ENCODE results near the gene ZBTB7C. TPM values are rescaled to one million over a fixed set of nuclear protein-coding genes. Genes with fewer than 3 reads are reported as not detected.

The ZBTB7C gene
- total and polyA plus RNA-seq, 9 of the 15 experiments (the other 6 are each of a cell fraction or from before 2014, with no cell fraction given): not detected

DNA sequence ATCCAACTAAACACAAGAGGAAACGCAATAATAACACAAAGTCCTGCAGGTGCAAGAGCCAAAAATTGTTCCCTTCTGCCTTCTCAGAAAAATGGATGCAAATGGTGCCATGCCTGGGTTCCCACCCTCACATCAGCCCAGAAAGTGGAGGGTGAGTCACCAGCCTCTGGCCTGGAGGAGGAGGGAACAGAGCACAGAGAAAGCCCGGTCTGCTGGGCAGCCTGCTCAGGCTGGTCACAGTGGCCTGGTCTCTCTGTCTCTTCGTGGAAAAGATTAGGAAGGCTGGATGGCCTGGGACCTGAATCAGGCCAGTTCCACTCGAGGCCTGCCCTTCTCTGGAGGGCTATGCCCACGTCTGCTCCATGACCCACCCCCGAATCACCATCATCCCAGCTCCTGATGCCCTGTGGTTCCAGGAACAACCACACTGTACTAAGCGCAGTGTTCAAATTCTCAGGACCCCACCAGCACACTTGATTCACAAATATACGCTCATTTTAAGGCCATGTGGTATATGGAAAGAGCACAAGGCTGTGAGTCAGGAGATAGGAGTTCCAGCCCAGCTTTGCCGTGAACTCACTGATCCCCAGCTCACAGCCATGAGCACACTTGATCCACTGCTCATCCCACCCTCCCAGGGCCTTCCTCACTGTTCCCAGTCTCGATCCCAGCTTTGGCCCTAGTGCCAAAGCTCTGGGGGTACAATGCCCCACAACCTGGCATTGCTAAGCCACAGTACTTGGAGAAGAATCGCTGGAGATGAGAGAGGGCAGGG is 82.1 kb downstream of the ZBTB7C start (continued):
- no peak for TF ChIP-seq AFF4 (CRISPR knock-in tag; IDR thresholded peaks at IDR 0.05)
- no peak for TF ChIP-seq ZNF707 (CRISPR knock-in tag; conservative IDR thresholded peaks at IDR 0.05)

DNA sequence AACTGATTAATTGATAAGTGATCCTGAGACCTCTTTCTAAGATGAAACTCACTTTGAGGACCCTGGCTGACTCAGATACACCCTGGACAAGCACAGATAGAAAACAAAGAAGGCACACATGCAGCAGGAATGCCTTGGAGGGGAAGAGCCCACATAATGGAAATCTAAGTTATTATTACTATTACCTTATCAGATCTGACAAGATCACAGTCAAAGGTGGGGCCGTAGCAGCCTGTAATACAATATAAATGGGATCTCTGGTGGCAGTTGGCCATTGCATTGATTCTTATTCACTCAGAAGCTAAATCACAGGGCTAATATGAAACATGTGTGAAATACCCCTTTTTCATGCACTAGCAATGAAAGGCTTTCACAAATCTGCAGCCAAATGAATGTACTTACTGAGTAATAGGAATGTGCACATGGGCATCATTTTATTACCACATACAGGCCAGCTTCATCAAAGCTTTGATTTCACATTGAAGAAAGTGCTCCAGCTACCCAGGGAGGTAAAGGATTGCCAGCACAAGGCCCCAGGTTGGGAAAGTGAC is 84.0 kb downstream of the ZBTB7C start:
- FAIRE-seq (no peak), DNase-seq (ENCODE audit: extremely low read depth in 1 of 4, low spot score in 3 of 4) (no peak), ATAC-seq (no peak)
- Histone ChIP-seq H3K4me3 (no peak overlapping the region), H3K27me3 (ENCODE audit: control insufficient read depth in 2 of 2, insufficient read depth in 2 of 2, low read length in 2 of 2) (peaks cover 0 to 13% of the 10 kb centered on the region in 2 experiments; a peak in 2 of 5 replicates), H3K4me1 (replicated peaks in 1 of 2; ENCODE audit: control insufficient read depth in 2 of 2, insufficient read depth in 2 of 2, low read length in 2 of 2) (no peaks in the 10 kb centered on the region), H4K20me1 (replicated peaks; ENCODE audit: control insufficient read depth, insufficient read depth, low read length) (no peaks in the 10 kb centered on the region), H3K9me3 (replicated peaks; ENCODE audit: control insufficient read depth, insufficient read depth, low read depth, low read length) (no peaks in the 10 kb centered on the region), H2AFZ (ENCODE audit: low read depth, low read length) (no peak overlapping the region), H3K27ac (ENCODE audit: extremely low read depth, low read depth, low read length) (no peak overlapping the region), H3K4me2 (ENCODE audit: insufficient read depth, low read length) (no peak overlapping the region), H3K9ac (ENCODE audit: insufficient read depth in 1 of 2, low read depth in 2 of 2, low read length in 2 of 2) (no peak overlapping the region), H3K36me3 (ENCODE audit: control insufficient read depth, insufficient read depth, low read length) (no peaks in the 10 kb centered on the region), H3K9me1 (ENCODE audit: control insufficient read depth, insufficient read depth, low read length) (no peaks in the 10 kb centered on the region), H3K79me2 (ENCODE audit: control insufficient read depth, insufficient read depth, low read length) (no peaks in the 10 kb centered on the region)
- intact Hi-C loops (cut with micrococcal nuclease) (no loop called here), in situ Hi-C loops (cut with MboI) (no loop called here)
- ChIA-PET POLR2A (no interaction called here), CTCF (ENCODE audit: low intra/inter-chr PET ratio) (no interaction called here)
- no TSS peak for BruUV-seq (replicated peaks)
- TF ChIP-seq ZNF354B (CRISPR knock-in tag; IDR thresholded peaks at IDR 0.05) (no peak), ZNF561 (CRISPR knock-in tag; conservative IDR thresholded peaks at IDR 0.05) (no peak), ZFPM2 (CRISPR knock-in tag; IDR thresholded peaks at IDR 0.05) (no peak), TOE1 (IDR thresholded peaks at IDR 0.05; ENCODE audit: borderline replicate concordance) (no peak), TOE1 (CRISPR knock-in tag; IDR thresholded peaks at IDR 0.05; ENCODE audit: borderline replicate concordance, low read depth) (no peak), STAG1 (CRISPR knock-in tag; IDR thresholded peaks at IDR 0.05; ENCODE audit: borderline replicate concordance) (no peak), E2F3 (CRISPR knock-in tag; IDR thresholded peaks at IDR 0.05) (no peak), ZNF77 (CRISPR knock-in tag; IDR thresholded peaks at IDR 0.05) (no peak), PRMT5 (CRISPR knock-in tag; IDR thresholded peaks at IDR 0.05) (no peak), CBX8 (IDR thresholded peaks at IDR 0.05; ENCODE audit: borderline replicate concordance, extremely low read depth, low read depth, low read length, poor library complexity, severe bottlenecking) (no peak), SP2 (IDR thresholded peaks at IDR 0.05; ENCODE audit: extremely low read depth, low read depth, low read length, poor library complexity, severe bottlenecking) (no peak)
- 17% methylated on average over 1 of the region's 1 CpG for WGBS (ENCODE audit: insufficient coverage, low coverage, missing lambda C conversion rate)

Data from K562 (cell line).